ENCODE measurements around the gene PKMYT1.

The PKMYT1 gene

DNA sequence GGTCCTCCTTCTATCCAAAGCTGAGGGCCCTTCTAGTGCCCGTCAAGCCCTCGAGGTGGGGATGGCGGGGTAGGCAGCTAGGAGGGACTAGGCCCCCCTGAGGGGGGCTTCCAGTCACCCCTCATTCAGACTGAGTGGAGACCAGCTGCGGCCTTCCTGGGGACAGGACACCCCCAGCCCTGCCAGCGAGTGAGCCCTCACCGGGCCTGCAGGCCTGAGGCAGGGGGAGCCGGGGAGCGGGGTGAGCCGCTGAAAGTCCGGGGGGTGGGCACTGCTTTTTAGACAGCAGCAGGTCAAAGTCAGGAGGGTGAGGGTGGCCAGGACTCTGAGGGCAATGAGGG, 24.8 kb downstream of the PKMYT1 start:
- TF ChIP-seq, protein P1, sequence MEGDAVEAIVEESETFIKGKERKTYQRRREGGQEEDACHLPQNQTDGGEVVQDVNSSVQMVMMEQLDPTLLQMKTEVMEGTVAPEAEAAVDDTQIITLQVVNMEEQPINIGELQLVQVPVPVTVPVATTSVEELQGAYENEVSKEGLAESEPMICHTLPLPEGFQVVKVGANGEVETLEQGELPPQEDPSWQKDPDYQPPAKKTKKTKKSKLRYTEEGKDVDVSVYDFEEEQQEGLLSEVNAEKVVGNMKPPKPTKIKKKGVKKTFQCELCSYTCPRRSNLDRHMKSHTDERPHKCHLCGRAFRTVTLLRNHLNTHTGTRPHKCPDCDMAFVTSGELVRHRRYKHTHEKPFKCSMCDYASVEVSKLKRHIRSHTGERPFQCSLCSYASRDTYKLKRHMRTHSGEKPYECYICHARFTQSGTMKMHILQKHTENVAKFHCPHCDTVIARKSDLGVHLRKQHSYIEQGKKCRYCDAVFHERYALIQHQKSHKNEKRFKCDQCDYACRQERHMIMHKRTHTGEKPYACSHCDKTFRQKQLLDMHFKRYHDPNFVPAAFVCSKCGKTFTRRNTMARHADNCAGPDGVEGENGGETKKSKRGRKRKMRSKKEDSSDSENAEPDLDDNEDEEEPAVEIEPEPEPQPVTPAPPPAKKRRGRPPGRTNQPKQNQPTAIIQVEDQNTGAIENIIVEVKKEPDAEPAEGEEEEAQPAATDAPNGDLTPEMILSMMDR (conservative IDR thresholded peaks at IDR 0.05; ENCODE audit: low read depth, low read length) = no peak
- no peak overlapping the region for H3K4me3 ChIP-seq (ENCODE audit: low read length)
- DNase-seq (ENCODE audit: low read depth) = no peak

GRCh38 chr16:2954656-2955381, 25.4 kb downstream of the PKMYT1 start:
- H3K4me3 ChIP-seq (ENCODE audit: low read length) = no peak overlapping the region
- TF ChIP-seq, protein P1 (conservative IDR thresholded peaks at IDR 0.05; ENCODE audit: low read depth, low read length) = no peak
- no peak for DNase-seq (ENCODE audit: low read depth)

DNA sequence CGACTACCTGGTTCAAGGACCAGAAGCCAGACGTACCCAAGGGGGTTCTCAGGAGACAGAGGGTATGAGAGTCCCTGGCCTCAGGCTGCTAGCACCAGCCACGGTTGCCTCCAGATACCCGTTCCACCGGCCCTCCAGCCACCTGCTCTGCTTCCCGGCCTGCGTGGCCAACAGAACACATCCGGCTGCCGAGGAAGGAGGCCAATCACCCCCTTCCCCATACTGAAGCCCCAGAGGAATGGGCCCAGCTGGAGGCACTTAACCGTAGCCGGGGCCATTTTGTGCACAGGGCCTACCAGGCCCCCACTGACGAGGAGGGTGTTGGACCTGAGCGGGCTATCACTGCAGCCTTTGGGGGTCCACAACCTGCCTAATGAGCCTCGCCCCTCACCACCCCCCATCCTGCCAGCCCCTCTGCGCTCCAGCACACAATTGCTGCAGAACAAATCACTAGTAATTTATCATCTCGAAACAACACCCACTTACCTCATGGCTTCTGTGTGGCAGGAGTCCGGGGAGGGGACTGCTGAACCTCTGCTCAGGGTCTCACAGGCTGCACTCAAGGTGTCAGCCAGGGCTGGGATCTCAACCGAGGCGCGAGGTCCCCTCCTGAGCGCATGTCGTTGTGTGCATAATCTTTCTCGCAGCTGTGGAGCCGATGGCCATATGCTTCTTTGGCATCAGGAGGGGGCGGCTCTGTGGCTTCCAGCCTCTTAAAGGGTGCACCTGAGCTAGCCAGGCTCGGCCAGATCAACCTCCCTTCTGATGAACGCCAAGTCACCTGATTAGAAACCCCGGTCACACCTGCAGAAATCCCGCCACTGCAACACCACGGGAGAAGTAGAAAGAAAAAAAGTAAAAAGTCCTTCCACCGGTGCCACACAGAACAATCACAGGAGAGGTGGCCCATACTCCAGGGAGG, 26.3 kb downstream of the PKMYT1 start:
- DNase-seq (ENCODE audit: low read depth) = no peak
- no peak overlapping the region for H3K4me3 ChIP-seq (ENCODE audit: low read length)
- TF ChIP-seq, protein P1 (conservative IDR thresholded peaks at IDR 0.05; ENCODE audit: low read depth, low read length) = no peak

GRCh38 chr16:2952679-2953078, 27.6 kb downstream of the PKMYT1 start:
- no peak for DNase-seq (ENCODE audit: low read depth)
- no peak overlapping the region for H3K4me3 ChIP-seq (ENCODE audit: low read length)
- TF ChIP-seq, protein P1 (conservative IDR thresholded peaks at IDR 0.05; ENCODE audit: low read depth, low read length) = no peak

DNA sequence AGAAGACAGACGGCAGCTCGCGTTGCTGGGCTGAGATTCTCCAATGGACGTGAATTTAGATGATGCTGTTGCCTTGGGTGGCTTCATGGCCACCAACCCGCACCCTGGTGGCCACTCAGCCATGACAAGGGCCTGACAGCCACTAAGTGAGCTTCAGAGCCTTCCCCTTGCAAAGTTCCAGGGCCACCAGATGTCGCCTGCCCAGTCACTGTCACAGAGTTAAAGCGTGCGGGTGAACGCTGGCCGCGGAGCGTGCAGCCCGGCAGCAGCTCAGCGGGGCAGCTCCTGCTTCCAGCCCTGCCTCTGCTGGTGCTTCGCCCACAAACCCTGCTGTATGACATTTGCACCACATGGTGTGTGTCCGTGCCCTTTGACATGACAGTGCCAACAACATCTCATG, 29.5 kb downstream of the PKMYT1 start:
- TF ChIP-seq, protein P1 (conservative IDR thresholded peaks at IDR 0.05; ENCODE audit: low read depth, low read length) = no peak
- no peak overlapping the region for H3K4me3 ChIP-seq (ENCODE audit: low read length)
- no peak for DNase-seq (ENCODE audit: low read depth)

- no peak for DNase-seq (ENCODE audit: low read depth)
- TF ChIP-seq, protein P1 (conservative IDR thresholded peaks at IDR 0.05; ENCODE audit: low read depth, low read length) = no peak
Observed at GRCh38 chr16:2950353-2950724, 29.9 kb downstream of the PKMYT1 start.

More at GRCh38 chr16:2950353-2950724, 29.9 kb downstream of the PKMYT1 start:
- H3K4me3 ChIP-seq (ENCODE audit: low read length) = no peak overlapping the region

All from retinal pigment epithelial cell (primary cell).